PC-3 (cell line): ENCODE measurements around the gene CDH4.

Experiments
- EZH2 ChIP-seq: fragments of 300-600 bp; sonication (generic); IDR thresholded peaks from one replicate; pipeline ENCODE4 v1.6.1; 2017; ENCODE audit warnings: antibody characterized with exemption, mild to moderate bottlenecking, low read length; ENCODE audit not compliant: unreplicated experiment
- EZH2phosphoT487 ChIP-seq: fragments of 300-600 bp; sonication (generic); IDR thresholded peaks from 2 replicates; pipeline ENCODE4 v1.6.1; 2018; ENCODE audit warnings: mild to moderate bottlenecking, antibody characterized with exemption, low read length, borderline replicate concordance
- TF ChIP-seq, protein P1 (sequence below): fragments of 300-600 bp; sonication (generic); conservative IDR thresholded peaks from 2 replicates; pipeline ENCODE4 v1.5.1; 2017; ENCODE audit warnings: antibody characterized with exemption, low read depth, mild to moderate bottlenecking, low read length

DNA sequence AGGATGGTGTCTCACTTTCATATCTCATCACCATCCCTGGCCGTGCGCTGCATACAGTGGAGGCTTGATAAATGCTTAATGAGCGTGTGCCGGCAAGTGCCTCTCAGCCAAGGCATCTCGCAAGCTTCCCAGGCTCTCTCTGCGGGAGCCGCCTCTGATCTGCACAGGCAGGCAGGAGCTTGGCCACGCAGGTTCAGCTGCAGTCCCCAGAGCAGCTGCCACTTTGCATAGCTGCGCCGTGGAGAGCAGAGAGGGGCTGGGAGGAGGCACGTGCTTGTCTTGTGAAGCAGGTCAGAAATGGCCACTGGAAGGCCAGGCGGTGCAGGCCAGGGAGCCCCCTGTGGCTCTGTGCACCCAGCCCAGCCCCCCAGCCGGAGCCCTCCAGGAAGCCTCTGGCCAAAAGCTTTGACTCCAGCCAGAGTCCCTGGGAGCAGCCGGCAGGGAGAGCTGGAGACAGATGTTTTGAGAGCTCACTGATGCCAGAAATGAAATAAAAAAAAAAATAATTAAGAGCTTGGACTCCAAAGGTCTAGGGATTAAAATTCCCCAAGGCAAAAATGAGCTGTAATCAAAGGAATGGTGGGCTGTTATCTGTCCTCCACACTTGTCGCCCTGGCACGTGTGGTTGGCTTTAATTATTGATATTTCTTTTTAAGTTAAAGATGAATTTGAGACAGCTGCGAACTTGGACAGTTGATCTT is 377.0 kb downstream of the CDH4 start:
- TF ChIP-seq, protein P1, sequence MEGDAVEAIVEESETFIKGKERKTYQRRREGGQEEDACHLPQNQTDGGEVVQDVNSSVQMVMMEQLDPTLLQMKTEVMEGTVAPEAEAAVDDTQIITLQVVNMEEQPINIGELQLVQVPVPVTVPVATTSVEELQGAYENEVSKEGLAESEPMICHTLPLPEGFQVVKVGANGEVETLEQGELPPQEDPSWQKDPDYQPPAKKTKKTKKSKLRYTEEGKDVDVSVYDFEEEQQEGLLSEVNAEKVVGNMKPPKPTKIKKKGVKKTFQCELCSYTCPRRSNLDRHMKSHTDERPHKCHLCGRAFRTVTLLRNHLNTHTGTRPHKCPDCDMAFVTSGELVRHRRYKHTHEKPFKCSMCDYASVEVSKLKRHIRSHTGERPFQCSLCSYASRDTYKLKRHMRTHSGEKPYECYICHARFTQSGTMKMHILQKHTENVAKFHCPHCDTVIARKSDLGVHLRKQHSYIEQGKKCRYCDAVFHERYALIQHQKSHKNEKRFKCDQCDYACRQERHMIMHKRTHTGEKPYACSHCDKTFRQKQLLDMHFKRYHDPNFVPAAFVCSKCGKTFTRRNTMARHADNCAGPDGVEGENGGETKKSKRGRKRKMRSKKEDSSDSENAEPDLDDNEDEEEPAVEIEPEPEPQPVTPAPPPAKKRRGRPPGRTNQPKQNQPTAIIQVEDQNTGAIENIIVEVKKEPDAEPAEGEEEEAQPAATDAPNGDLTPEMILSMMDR, result no peak
- TF ChIP-seq EZH2 (no peak), EZH2phosphoT487 (no peak)
